ENCODE results near the gene MMP17.
A peak's percentile ranks its signal among the peaks of the same experiment; 100 is the strongest.

Gene MMP17

DNA sequence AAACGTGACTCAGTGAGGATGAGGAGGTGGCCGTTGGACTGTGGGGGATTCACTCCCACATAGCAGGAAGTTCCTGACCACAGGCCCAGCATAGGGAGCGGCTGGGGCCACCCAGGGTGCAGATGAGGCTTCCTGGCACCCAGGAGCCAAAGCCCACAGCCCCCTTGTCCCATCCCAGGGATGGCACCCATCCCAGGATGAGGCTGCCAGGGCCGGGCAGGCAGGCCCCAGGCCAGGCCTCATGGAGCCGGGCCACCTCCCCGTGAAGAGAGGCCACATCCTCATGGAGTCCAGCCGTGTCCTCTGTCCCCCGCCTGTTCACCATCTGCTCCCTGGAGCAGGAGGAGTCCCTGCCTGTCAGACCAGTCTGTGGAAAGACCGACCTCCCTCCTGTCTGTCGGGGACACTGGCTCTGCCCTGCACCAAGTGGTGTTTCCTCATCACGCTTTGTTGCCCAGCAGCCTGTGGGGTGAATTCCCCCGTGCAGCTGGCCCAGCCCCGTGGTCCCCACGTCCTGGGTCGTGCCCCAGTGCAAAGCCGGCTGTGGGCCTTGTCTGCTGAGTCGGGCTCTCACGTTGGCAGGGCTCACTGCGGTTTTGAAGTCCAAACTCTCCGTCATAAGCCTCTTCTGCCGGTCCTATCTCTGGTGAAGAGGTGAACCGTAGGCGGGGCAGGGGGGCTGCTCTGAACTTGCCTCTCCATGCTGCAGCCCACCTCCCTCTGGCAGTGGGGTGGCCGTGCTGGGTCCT, 24.5 kb downstream of the MMP17 start:
- Histone ChIP-seq H3K9me3 (ENCODE audit: control insufficient read depth, insufficient read depth, low read depth, low read length) (no peaks in the 10 kb centered on the region), H3K36me3 (ENCODE audit: control insufficient read depth in 2 of 2, insufficient read depth in 1 of 2, low read length in 2 of 2) (no peaks in the 10 kb centered on the region), H3K4me1 (ENCODE audit: control insufficient read depth, insufficient read depth, low read length) (no peaks in the 10 kb centered on the region), H3K27ac (ENCODE audit: extremely low read depth, low read depth, low read length) (no peak overlapping the region), H3K4me3 (ENCODE audit: low read depth, low read length) (no peak overlapping the region)
- POLR2A ChIA-PET: no interaction called here
- CTCF ChIA-PET: no interaction called here
- TF ChIP-seq GLI2 (tag by site-specific recombination; IDR thresholded peaks at IDR 0.05; ENCODE audit: borderline replicate concordance, low read depth): no peak
- TF ChIP-seq GLIS1 (tag by site-specific recombination; IDR thresholded peaks at IDR 0.05): peak; percentile 22; the same call in 1 of the 2 replicates

DNA sequence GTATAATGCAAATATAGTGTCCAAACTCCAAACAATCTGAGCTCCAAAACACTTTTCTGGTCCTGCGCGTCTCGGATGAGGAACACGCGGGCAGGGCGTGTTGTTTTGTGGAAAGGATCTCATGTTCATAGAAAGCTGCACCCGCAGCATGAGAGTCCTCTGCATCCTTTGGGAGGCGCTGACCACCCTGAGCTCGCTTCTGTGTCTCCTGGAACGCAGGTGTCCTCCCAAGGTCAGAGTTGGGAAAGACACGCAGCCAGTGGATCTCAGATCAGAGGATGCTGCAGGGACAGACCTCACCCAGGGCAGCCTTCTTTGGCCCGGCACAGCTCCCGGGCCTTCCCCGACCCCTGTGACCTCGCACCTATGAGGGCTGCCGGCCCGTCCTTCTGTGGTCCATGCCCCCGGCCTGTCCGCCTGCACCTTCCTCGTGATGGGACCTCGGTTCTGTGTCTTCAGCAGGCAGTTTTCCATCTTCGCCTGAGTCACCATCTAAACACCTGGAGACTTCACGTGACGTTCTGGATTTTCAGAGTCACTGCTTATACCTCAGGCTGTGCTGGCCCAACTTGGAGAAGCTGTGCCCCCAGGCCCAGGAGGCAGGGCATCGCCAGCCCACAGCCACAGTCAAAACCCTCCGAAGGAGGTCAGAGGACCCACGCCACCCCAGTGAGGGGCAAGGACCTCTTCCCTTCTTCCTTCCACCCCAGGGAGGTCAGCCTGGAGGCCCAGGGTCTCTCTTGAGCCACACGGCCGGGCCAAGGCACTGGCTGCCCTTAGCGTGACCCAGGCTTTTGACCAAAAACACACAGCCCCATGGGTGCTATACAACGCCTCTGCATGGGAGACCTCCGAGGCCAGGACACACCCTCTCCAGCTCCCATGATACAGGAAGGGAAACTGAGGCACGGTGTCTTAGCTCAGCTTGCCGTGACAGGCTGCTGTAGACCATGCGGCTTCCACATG, 25.9 kb downstream of the MMP17 start:
- Histone ChIP-seq H3K4me1 (ENCODE audit: control insufficient read depth, insufficient read depth, low read length) (no peaks in the 10 kb centered on the region), H3K4me3 (ENCODE audit: low read depth, low read length) (no peak overlapping the region), H3K36me3 (ENCODE audit: control insufficient read depth in 2 of 2, insufficient read depth in 1 of 2, low read length in 2 of 2) (no peaks in the 10 kb centered on the region), H3K9me3 (ENCODE audit: control insufficient read depth, insufficient read depth, low read depth, low read length) (no peaks in the 10 kb centered on the region), H3K27ac (ENCODE audit: extremely low read depth, low read depth, low read length) (no peak overlapping the region)
- POLR2A ChIA-PET: no interaction called here
- TF ChIP-seq ZNF777 (tag by site-specific recombination; IDR thresholded peaks at IDR 0.05; ENCODE audit: borderline replicate concordance) (no peak), ZNF157 (tag by site-specific recombination; IDR thresholded peaks at IDR 0.05) (no peak)
- CTCF ChIA-PET: interaction anchor here (1.2 kb wide), 1 partner anchor 750 kb away, joined by 4 read pairs; no protein-coding TSS in a partner anchor

DNA sequence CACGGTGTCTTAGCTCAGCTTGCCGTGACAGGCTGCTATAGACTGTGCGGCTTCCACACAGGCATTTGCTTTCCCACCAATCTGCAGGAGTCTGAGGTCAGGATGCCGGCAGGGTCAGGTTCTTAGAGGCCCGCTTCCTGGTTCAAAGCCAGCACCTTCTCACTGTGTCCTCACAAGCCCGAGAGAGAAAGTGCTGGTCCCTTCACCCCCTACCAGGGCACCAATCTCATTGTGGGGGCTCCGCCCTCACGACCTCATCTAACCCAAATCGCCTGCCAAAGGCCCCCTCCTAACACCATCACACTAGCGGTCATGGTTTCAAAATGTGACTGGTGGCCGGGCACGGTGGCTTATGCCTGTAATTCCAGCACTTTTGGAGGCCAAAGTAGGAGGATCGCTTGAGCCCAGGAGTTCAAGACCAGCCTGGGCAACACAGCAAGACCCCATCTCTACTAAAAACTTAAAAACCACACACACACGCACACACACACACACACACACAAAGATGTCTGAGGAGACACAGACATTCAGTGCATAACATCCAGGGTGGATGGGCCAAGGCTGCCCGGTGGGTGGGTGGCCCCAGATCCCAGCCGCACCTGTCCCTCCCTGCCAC, 26.8 kb downstream of the MMP17 start:
- H3K27ac ChIP-seq (ENCODE audit: extremely low read depth, low read depth, low read length): no peak overlapping the region
- ChIA-PET POLR2A (no interaction called here), CTCF (no interaction called here)
- H3K4me3 ChIP-seq (ENCODE audit: low read depth, low read length): no peak overlapping the region
- H3K9me3 ChIP-seq (ENCODE audit: control insufficient read depth, insufficient read depth, low read depth, low read length): no peaks in the 10 kb centered on the region
- TF ChIP-seq, protein P1, sequence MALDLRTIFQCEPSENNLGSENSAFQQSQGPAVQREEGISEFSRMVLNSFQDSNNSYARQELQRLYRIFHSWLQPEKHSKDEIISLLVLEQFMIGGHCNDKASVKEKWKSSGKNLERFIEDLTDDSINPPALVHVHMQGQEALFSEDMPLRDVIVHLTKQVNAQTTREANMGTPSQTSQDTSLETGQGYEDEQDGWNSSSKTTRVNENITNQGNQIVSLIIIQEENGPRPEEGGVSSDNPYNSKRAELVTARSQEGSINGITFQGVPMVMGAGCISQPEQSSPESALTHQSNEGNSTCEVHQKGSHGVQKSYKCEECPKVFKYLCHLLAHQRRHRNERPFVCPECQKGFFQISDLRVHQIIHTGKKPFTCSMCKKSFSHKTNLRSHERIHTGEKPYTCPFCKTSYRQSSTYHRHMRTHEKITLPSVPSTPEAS (tag by site-specific recombination; IDR thresholded peaks at IDR 0.05): peak; percentile 38; the same call in 1 of the 2 replicates
- TF ChIP-seq ZNF121 (tag by site-specific recombination; IDR thresholded peaks at IDR 0.05): peak; percentile 91
- TF ChIP-seq, protein P2, sequence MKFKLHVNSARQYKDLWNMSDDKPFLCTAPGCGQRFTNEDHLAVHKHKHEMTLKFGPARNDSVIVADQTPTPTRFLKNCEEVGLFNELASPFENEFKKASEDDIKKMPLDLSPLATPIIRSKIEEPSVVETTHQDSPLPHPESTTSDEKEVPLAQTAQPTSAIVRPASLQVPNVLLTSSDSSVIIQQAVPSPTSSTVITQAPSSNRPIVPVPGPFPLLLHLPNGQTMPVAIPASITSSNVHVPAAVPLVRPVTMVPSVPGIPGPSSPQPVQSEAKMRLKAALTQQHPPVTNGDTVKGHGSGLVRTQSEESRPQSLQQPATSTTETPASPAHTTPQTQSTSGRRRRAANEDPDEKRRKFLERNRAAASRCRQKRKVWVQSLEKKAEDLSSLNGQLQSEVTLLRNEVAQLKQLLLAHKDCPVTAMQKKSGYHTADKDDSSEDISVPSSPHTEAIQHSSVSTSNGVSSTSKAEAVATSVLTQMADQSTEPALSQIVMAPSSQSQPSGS (tag by site-specific recombination; IDR thresholded peaks at IDR 0.05; ENCODE audit: low read depth): no peak
- no peaks in the 10 kb centered on the region for H3K36me3 ChIP-seq (ENCODE audit: control insufficient read depth in 2 of 2, insufficient read depth in 1 of 2, low read length in 2 of 2)
- H3K4me1 ChIP-seq (ENCODE audit: control insufficient read depth, insufficient read depth, low read length): no peaks in the 10 kb centered on the region

DNA sequence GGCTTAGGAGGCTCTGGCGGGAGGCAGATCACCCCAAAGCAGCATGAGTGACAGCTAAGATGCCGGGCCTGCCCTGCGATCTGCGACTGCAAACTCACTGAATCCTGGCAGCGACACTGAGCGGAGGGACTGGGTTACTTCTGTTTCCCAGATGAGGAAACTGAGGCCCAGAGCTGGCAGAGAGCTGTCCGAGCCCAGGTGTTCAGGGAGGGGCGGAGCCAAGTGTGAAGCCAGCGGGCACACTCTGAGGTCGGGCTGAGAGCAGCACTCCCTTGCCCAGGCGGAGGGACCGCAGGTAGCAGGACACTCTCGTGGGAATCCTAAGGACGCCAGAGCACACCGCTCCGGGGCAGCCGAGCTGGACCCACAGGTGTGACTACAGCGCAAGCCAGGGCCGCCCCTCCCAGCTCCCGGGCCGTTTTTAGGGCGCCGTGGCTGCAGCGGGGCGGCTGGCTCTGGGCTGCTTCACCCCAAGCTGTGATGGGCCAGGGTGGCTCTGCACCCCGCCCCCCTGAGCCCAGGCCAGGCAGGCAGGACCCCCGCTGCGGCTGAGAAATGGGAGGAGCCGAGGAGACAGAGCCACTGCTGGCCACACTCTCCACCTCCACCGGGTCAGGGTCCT, 27.4 kb downstream of the MMP17 start:
- CTCF ChIA-PET: no interaction called here
- no peaks in the 10 kb centered on the region for H3K9me3 ChIP-seq (ENCODE audit: control insufficient read depth, insufficient read depth, low read depth, low read length)
- TF ChIP-seq, protein P3, sequence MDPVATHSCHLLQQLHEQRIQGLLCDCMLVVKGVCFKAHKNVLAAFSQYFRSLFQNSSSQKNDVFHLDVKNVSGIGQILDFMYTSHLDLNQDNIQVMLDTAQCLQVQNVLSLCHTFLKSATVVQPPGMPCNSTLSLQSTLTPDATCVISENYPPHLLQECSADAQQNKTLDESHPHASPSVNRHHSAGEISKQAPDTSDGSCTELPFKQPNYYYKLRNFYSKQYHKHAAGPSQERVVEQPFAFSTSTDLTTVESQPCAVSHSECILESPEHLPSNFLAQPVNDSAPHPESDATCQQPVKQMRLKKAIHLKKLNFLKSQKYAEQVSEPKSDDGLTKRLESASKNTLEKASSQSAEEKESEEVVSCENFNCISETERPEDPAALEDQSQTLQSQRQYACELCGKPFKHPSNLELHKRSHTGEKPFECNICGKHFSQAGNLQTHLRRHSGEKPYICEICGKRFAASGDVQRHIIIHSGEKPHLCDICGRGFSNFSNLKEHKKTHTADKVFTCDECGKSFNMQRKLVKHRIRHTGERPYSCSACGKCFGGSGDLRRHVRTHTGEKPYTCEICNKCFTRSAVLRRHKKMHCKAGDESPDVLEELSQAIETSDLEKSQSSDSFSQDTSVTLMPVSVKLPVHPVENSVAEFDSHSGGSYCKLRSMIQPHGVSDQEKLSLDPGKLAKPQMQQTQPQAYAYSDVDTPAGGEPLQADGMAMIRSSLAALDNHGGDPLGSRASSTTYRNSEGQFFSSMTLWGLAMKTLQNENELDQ (tag by site-specific recombination; IDR thresholded peaks at IDR 0.05; ENCODE audit: low read depth): no peak
- TF ChIP-seq GLIS2 (tag by site-specific recombination; IDR thresholded peaks at IDR 0.05): peak; percentile 29; the same call in 1 of the 2 replicates
- no peaks in the 10 kb centered on the region for H3K36me3 ChIP-seq (ENCODE audit: control insufficient read depth in 2 of 2, insufficient read depth in 1 of 2, low read length in 2 of 2)
- POLR2A ChIA-PET: no interaction called here
- H3K27ac ChIP-seq (ENCODE audit: extremely low read depth, low read depth, low read length): no peak overlapping the region
- no peak overlapping the region for H3K4me3 ChIP-seq (ENCODE audit: low read depth, low read length)
- H3K4me1 ChIP-seq (ENCODE audit: control insufficient read depth, insufficient read depth, low read length): no peaks in the 10 kb centered on the region
